H1 (cell line): ENCODE results near the gene FRZB. TPM values are rescaled to one million over a fixed set of nuclear protein-coding genes. Genes with fewer than 3 reads are reported as not detected.

Experiments used
- CTCF ChIA-PET: fragments of 300-600 bp; sonication (Branson Sonifier 250); formaldehyde crosslinking; loops from one replicate; lab custom pipeline; 2021; ENCODE audit not compliant: partially characterized antibody; lab: Charles Lee
- POLR2A ChIA-PET: fragments of 300-600 bp; sonication (Branson Sonifier 250); formaldehyde crosslinking; loops from one replicate; lab custom pipeline; 2021; ENCODE audit warnings: inconsistent platforms; ENCODE audit not compliant: partially characterized antibody; lab: Charles Lee
- DNase-seq, 2 experiments: peaks; one replicate each; pipeline versions ENCODE4 v3.0.0 to v3.0.0-alpha.2; 2010 to 2022; ENCODE audit warnings: low spot score in 2 of 2, low read depth in 1 of 2, mixed read lengths in 1 of 2
- FAIRE-seq: peaks from 2 replicates; lab custom pipeline; 2011; peaks lifted over from hg19 to GRCh38; lab: Jason Lieb, UNC
- H2AFZ ChIP-seq: 2 replicates; pipeline ENCODE4 v1.8.1; 2012; ENCODE audit warnings: low read length, inconsistent platforms
- H2AK5ac ChIP-seq: 2 replicates; pipeline ENCODE4 v1.6.1; 2013; ENCODE audit warnings: low read depth, low read length
- H2BK120ac ChIP-seq: replicated peaks from 2 replicates; pipeline ENCODE3; 2013; ENCODE audit warnings: low read depth, low read length, inconsistent platforms
- H2BK12ac ChIP-seq: 2 replicates; pipeline ENCODE4 v1.6.1; 2013; ENCODE audit warnings: low read depth, low read length
- H2BK15ac ChIP-seq: 2 replicates; pipeline ENCODE4 v1.6.1; 2013; ENCODE audit warnings: low read length
- H2BK20ac ChIP-seq: 2 replicates; pipeline ENCODE4 v1.6.1; 2013; ENCODE audit warnings: low read length
- H2BK5ac ChIP-seq: 2 replicates; pipeline ENCODE4 v1.6.1; 2013; ENCODE audit warnings: low read depth, low read length
- H3K14ac ChIP-seq: 2 replicates; pipeline ENCODE4 v1.6.1; 2013; ENCODE audit warnings: inconsistent platforms; ENCODE audit not compliant: insufficient read length
- H3K18ac ChIP-seq: 2 replicates; pipeline ENCODE4 v1.6.1; 2013; ENCODE audit warnings: low read length; ENCODE audit errors: extremely low read depth
- H3K23ac ChIP-seq: 2 replicates; pipeline ENCODE4 v1.6.1; 2013; ENCODE audit warnings: inconsistent platforms; ENCODE audit not compliant: insufficient read length
- H3K23me2 ChIP-seq: 2 replicates; pipeline ENCODE4 v1.6.1; 2013; ENCODE audit warnings: low read depth, low read length
- H3K27ac ChIP-seq: 2 replicates; pipeline ENCODE4 v1.6.1; 2011; ENCODE audit warnings: low read depth, low read length, inconsistent platforms
- H3K27me3 ChIP-seq, 4 experiments: replicated peaks in 1 of 4; 1 replicate in 1 of 4; 2 replicates in 3 of 4; pipeline versions ENCODE4 v1.6.1 to v1.8.1; 2011 to 2013; ENCODE audit warnings: low read length in 3 of 4, mild to moderate bottlenecking in 3 of 4, inconsistent platforms in 2 of 4, mixed read lengths in 2 of 4, moderate library complexity in 1 of 4; ENCODE audit not compliant: control insufficient read depth in 3 of 4, insufficient read depth in 3 of 4; ENCODE audit errors: extremely low read depth in 1 of 4
- H3K36me3 ChIP-seq, 4 experiments: 2 replicates each; pipeline versions ENCODE4 v1.6.1 to v1.8.1; 2011 to 2013; ENCODE audit warnings: mild to moderate bottlenecking in 4 of 4, low read length in 3 of 4, moderate library complexity in 2 of 4, control low read depth in 1 of 4, inconsistent platforms in 1 of 4; ENCODE audit not compliant: insufficient read depth in 4 of 4, control insufficient read depth in 2 of 4
- H3K4ac ChIP-seq: replicated peaks from 2 replicates; pipeline ENCODE3; 2013; ENCODE audit warnings: low read length, low read depth, mixed read lengths, inconsistent platforms; ENCODE audit not compliant: insufficient read length
- H3K4me1 ChIP-seq, 4 experiments: replicated peaks in 1 of 4; 1 replicate in 1 of 4; 2 replicates in 3 of 4; pipeline versions ENCODE4 v1.6.1 to v1.8.1; 2011 to 2013; ENCODE audit warnings: low read length in 3 of 4, inconsistent platforms in 2 of 4, mixed read lengths in 1 of 4; ENCODE audit not compliant: insufficient read depth in 4 of 4, control insufficient read depth in 3 of 4
- H3K4me2 ChIP-seq, 2 experiments: 2 replicates each; pipeline versions ENCODE4 v1.6.1 to v1.8.1; 2011 to 2013; ENCODE audit warnings: low read depth in 2 of 2, low read length in 2 of 2, control low read depth in 1 of 2, inconsistent platforms in 1 of 2, mild to moderate bottlenecking in 1 of 2; ENCODE audit not compliant: insufficient read depth in 1 of 2
- H3K4me3 ChIP-seq, 4 experiments: fragments of 200-600, 300-600 bp in 1 of 4; sonication (generic), shearing (Covaris generic), sonication (Bioruptor Twin) in 1 of 4; 2 replicates each; pipeline versions ENCODE4 v1.5.1 to v1.8.1; 2011 to 2016; ENCODE audit warnings: low read length in 4 of 4, low read depth in 3 of 4, control low read depth in 2 of 4, inconsistent platforms in 2 of 4, mild to moderate bottlenecking in 2 of 4, mixed read lengths in 1 of 4, moderate library complexity in 1 of 4; ENCODE audit not compliant: insufficient read depth in 2 of 4; ENCODE audit errors: extremely low read depth in 1 of 4
- H3K56ac ChIP-seq: replicated peaks from 2 replicates; pipeline ENCODE3; 2013; ENCODE audit warnings: low read depth, mild to moderate bottlenecking, mixed read lengths, low read length, inconsistent platforms; ENCODE audit not compliant: insufficient read length
- H3K79me1 ChIP-seq: 2 replicates; pipeline ENCODE4 v1.6.1; 2013; ENCODE audit warnings: low read depth, low read length, control low read depth
- H3K79me2 ChIP-seq, 2 experiments: 2 replicates each; pipeline versions ENCODE4 v1.6.1 to v1.8.1; 2012 to 2013; ENCODE audit warnings: low read length in 2 of 2, mild to moderate bottlenecking in 2 of 2, inconsistent platforms in 1 of 2; ENCODE audit not compliant: insufficient read depth in 2 of 2, control insufficient read depth in 1 of 2
- H3K9ac ChIP-seq, 4 experiments: replicated peaks in 1 of 4; 1 replicate in 1 of 4; 2 replicates in 3 of 4; pipeline versions ENCODE4 v1.6.1 to v1.8.1; 2011 to 2013; ENCODE audit warnings: low read depth in 3 of 4, low read length in 3 of 4, control low read depth in 2 of 4, mild to moderate bottlenecking in 2 of 4, moderate library complexity in 2 of 4, inconsistent platforms in 1 of 4; ENCODE audit errors: extremely low read depth in 1 of 4
- H3K9me3 ChIP-seq, 2 experiments: 2 replicates each; pipeline versions ENCODE4 v1.6.1 to v1.8.1; 2012 to 2013; ENCODE audit warnings: mild to moderate bottlenecking in 2 of 2, moderate library complexity in 2 of 2, control low read depth in 1 of 2, inconsistent platforms in 1 of 2, low read depth in 1 of 2, low read length in 1 of 2, mixed read lengths in 1 of 2; ENCODE audit not compliant: insufficient read depth in 2 of 2
- H4K20me1 ChIP-seq, 2 experiments: replicated peaks in 1 of 2; 2 replicates each; pipeline versions ENCODE3 to v1.8.1; 2011 to 2013; ENCODE audit warnings: inconsistent platforms in 2 of 2, low read length in 2 of 2, mild to moderate bottlenecking in 1 of 2; ENCODE audit not compliant: insufficient read depth in 2 of 2, control insufficient read depth in 1 of 2
- H4K5ac ChIP-seq: 2 replicates; pipeline ENCODE4 v1.6.1; 2013; ENCODE audit warnings: low read length, low read depth, mixed read lengths, inconsistent platforms; ENCODE audit not compliant: insufficient read length
- H4K8ac ChIP-seq: 2 replicates; pipeline ENCODE4 v1.8.0; 2013; ENCODE audit warnings: mild to moderate bottlenecking, moderate library complexity, low read length, inconsistent platforms; ENCODE audit not compliant: insufficient read depth; ENCODE audit errors: extremely low read depth
- H4K91ac ChIP-seq: replicated peaks from 2 replicates; pipeline ENCODE3; 2013; ENCODE audit warnings: low read length, mixed read lengths, inconsistent platforms; ENCODE audit not compliant: insufficient read length
- BRCA1 ChIP-seq: IDR thresholded peaks from 2 replicates; pipeline ENCODE4 v1.6.1; 2012; ENCODE audit warnings: low read depth, low read length, improper control_type of control experiment
- CHD2 ChIP-seq: IDR thresholded peaks from 2 replicates; pipeline ENCODE4 v1.6.1; 2012; ENCODE audit warnings: low read length, improper control_type of control experiment
- HDAC2 ChIP-seq, 2 experiments: fragments of 300-600 bp in 1 of 2; sonication (generic) in 1 of 2; IDR thresholded peaks; 2 replicates each; pipeline ENCODE4 v1.6.1; 2011 to 2012; ENCODE audit warnings: low read depth in 2 of 2, low read length in 2 of 2, mild to moderate bottlenecking in 2 of 2, moderate library complexity in 2 of 2, borderline replicate concordance in 1 of 2, inconsistent platforms in 1 of 2
- RAD21 ChIP-seq, 2 experiments: IDR thresholded peaks in 1 of 2; conservative IDR thresholded peaks in 1 of 2; 2 replicates each; pipeline ENCODE4 v1.6.1; 2011; ENCODE audit warnings: low read depth in 2 of 2, low read length in 2 of 2, improper control_type of control experiment in 1 of 2, inconsistent platforms in 1 of 2, mild to moderate bottlenecking in 1 of 2, moderate library complexity in 1 of 2
- RBBP5 ChIP-seq: IDR thresholded peaks from 2 replicates; pipeline ENCODE4 v1.7.1; 2012; ENCODE audit warnings: low read depth, mild to moderate bottlenecking, inconsistent platforms, low read length, moderate library complexity, borderline replicate concordance
- SIN3A ChIP-seq, 2 experiments: IDR thresholded peaks in 1 of 2; conservative IDR thresholded peaks in 1 of 2; 2 replicates each; pipeline ENCODE4 v1.6.1; 2011 to 2012; ENCODE audit warnings: low read length in 2 of 2, improper control_type of control experiment in 1 of 2, low read depth in 1 of 2, mild to moderate bottlenecking in 1 of 2
- SP1 ChIP-seq: IDR thresholded peaks from 2 replicates; pipeline ENCODE4 v1.6.1; 2011; ENCODE audit warnings: low read depth, low read length
- SRF ChIP-seq: IDR thresholded peaks from 2 replicates; pipeline ENCODE4 v1.6.1; 2011; ENCODE audit warnings: mild to moderate bottlenecking, low read depth, low read length, moderate library complexity
- YY1 ChIP-seq: IDR thresholded peaks from 2 replicates; pipeline ENCODE4 v1.6.1; 2011; ENCODE audit warnings: low read depth, mild to moderate bottlenecking, low read length
- WGBS, 2 experiments: shearing (Covaris generic) in 1 of 2; methylation state at CpG; one replicate each; pipeline versions ENCODE4 v1.1.6 to v1.1.7; 2013 to 2015; ENCODE audit warnings: low lambda C conversion rate in 2 of 2, mixed read lengths in 2 of 2, inconsistent platforms in 1 of 2, low coverage in 1 of 2, missing lambda C conversion rate in 1 of 2; ENCODE audit not compliant: insufficient replicate concordance in 2 of 2, insufficient coverage in 1 of 2, insufficient read length in 1 of 2; ENCODE audit errors: extremely low coverage in 1 of 2, missing lambda C conversion rate in 1 of 2; 5-methylcytosine and 5-hydroxymethylcytosine counted together
- polyA plus RNA-seq, 7 experiments: library from polyadenylated mRNA; depleted of rRNA in 3 of 7; stranded (reverse) in 5 of 7; unstranded in 2 of 7; fragments of >200 nt in 5 of 7; fragments of 200-250 nt in 2 of 7; gene quantifications; 1 replicate in 5 of 7; 2 replicates in 1 of 7; 4 replicates in 1 of 7; pipeline versions ENCODE4 v1.2.1 to v1.2.3, GENCODE V29; 2011 to 2013; ENCODE audit warnings: missing spikeins in 2 of 7, mixed read lengths in 2 of 7
- total RNA-seq: library from RNA; stranded (reverse); fragmentation: NEBNext Ultra II Directional; extraction: Animal tissue kit (Norgen Biotek cat#: 25700); gene quantifications from 2 replicates; pipeline ENCODE4 v1.2.1, GENCODE V29; 2021
- TF ChIP-seq, protein P1 (sequence below): IDR thresholded peaks from 2 replicates; pipeline ENCODE4 v1.6.1; 2011; ENCODE audit warnings: low read length, improper control_type of control experiment
- TF ChIP-seq, protein P2 (sequence below): IDR thresholded peaks from 2 replicates; pipeline ENCODE4 v1.6.1; 2011; ENCODE audit warnings: low read depth, mild to moderate bottlenecking, low read length; ENCODE audit not compliant: insufficient read depth

FRZB gene
- total and polyA plus RNA-seq, 2 of the 8 experiments (the other 6 are each of a cell fraction or from before 2014, with no cell fraction given), result 4.4 to 4.6 TPM

DNA sequence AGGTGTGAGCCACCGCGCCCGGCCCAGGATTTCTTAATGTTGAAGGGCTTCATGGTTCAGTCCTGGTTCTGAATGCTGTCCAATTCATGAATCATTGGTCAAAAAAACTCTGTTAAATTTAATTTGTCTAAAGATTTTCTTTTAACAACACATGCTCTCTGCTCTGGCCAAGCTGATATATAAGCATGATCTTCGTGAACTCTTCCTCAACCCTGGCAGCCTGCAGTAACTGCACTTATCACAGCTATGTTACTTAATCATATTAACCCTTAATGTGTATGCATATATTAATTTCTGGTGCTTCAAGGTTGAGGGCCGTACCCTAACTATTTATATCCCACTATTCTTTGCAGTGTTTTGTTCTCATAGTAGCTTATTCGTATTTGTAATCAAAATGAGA, 29.4 kb upstream of the FRZB start:
- no peak overlapping the region for H2AK5ac ChIP-seq
- H4K91ac ChIP-seq, result no peak overlapping the region
- no peaks in the 10 kb centered on the region for H3K79me2 ChIP-seq
- H3K56ac ChIP-seq, result no peak overlapping the region
- no peak overlapping the region for H3K27ac ChIP-seq
- no peaks in the 10 kb centered on the region for H4K20me1 ChIP-seq
- POLR2A ChIA-PET, result no interaction called here
- H3K36me3 ChIP-seq, result no peaks in the 10 kb centered on the region
- H3K23ac ChIP-seq, result no peak overlapping the region
- H3K9me3 ChIP-seq, result no peaks in the 10 kb centered on the region
- H2BK20ac ChIP-seq, result no peak overlapping the region
- no peak overlapping the region for H3K9ac ChIP-seq
- FAIRE-seq, result no peak
- no peak overlapping the region for H4K8ac ChIP-seq
- no peak overlapping the region for H4K5ac ChIP-seq
- no peak overlapping the region for H3K4ac ChIP-seq
- no peak overlapping the region for H2BK12ac ChIP-seq
- no peak overlapping the region for H3K4me2 ChIP-seq
- H3K79me1 ChIP-seq, result no peaks in the 10 kb centered on the region
- no peaks in the 10 kb centered on the region for H3K27me3 ChIP-seq
- no peak overlapping the region for H3K4me3 ChIP-seq
- DNase-seq, result no peak
- H3K23me2 ChIP-seq, result no peaks in the 10 kb centered on the region
- no peak overlapping the region for H2BK15ac ChIP-seq
- H3K14ac ChIP-seq, result no peak overlapping the region
- H3K4me1 ChIP-seq, result no peaks in the 10 kb centered on the region
- no peak overlapping the region for H2AFZ ChIP-seq
- 92% methylated on average over 6 of the region's 6 CpGs; no CpG with 5 or more reads in 1 of the 2 experiments for whole genome bisulfite sequencing, 2 experiments
- H2BK120ac ChIP-seq, result no peak overlapping the region
- no peak overlapping the region for H3K18ac ChIP-seq
- no peak overlapping the region for H2BK5ac ChIP-seq
- CTCF ChIA-PET, result interaction anchor here (0.8 to 5.3 kb wide), 3 partner anchors 25 to 84 kb away, joined by 3 to 27 read pairs (median 6); no protein-coding TSS in a partner anchor
- TF ChIP-seq RAD21 (IDR thresholded peaks at IDR 0.05 in 1 of 2, conservative IDR thresholded peaks at IDR 0.05 in 1 of 2; ENCODE audit: low read depth in 2 of 2, low read length in 2 of 2) (no peak), RBBP5 (no peak), SRF (no peak), YY1 (no peak), BRCA1 (no peak), HDAC2 (IDR thresholded peaks at IDR 0.05; ENCODE audit: borderline replicate concordance in 1 of 2, low read depth in 2 of 2, low read length in 2 of 2) (no peak), SIN3A (conservative IDR thresholded peaks at IDR 0.05 in 1 of 2, IDR thresholded peaks at IDR 0.05 in 1 of 2; ENCODE audit: low read depth in 1 of 2, low read length in 2 of 2) (no peak), SP1 (no peak), CHD2 (no peak)
- TF ChIP-seq, protein P1, sequence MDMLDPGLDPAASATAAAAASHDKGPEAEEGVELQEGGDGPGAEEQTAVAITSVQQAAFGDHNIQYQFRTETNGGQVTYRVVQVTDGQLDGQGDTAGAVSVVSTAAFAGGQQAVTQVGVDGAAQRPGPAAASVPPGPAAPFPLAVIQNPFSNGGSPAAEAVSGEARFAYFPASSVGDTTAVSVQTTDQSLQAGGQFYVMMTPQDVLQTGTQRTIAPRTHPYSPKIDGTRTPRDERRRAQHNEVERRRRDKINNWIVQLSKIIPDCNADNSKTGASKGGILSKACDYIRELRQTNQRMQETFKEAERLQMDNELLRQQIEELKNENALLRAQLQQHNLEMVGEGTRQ, result no peak
- TF ChIP-seq, protein P2, sequence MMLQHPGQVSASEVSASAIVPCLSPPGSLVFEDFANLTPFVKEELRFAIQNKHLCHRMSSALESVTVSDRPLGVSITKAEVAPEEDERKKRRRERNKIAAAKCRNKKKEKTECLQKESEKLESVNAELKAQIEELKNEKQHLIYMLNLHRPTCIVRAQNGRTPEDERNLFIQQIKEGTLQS, result no peak
